IMR-90 (cell line): Measurements from ENCODE around the gene ISM1. TPM values are rescaled to one million over a fixed set of nuclear protein-coding genes. Genes with fewer than 3 reads are reported as not detected.

Source experiments
- ATAC-seq: fragments of 200-7000 bp; cut with Tn5 transposase; 2 replicates; pipeline ENCODE4 v1.9.1; 2020; ENCODE audit warnings: low read depth, mild to moderate bottlenecking, moderate library complexity
- BruUV-seq: library from RNA; stranded (reverse); fragments of 400-500 nt; replicated peaks from 2 replicates; lab custom pipeline; 2021; lab: Mats Ljungman, UMichigan
- CTCF ChIA-PET: fragments of 300-600 bp; formaldehyde crosslinking; extraction: SDS; loops from one replicate; lab custom pipeline; 2021; ENCODE audit warnings: antibody characterized with exemption; lab: Yijun Ruan, JAX
- POLR2A ChIA-PET: fragments of 300-600 bp; sonication (Branson Sonifier 250); formaldehyde crosslinking; loops from one replicate; lab custom pipeline; 2022; ENCODE audit warnings: antibody characterized with exemption; ENCODE audit not compliant: unreplicated experiment; lab: Charles Lee
- DNase-seq: peaks from one replicate; pipeline ENCODE4 v3.0.0; 2013
- H2AFZ ChIP-seq: replicated peaks from 2 replicates; pipeline ENCODE3; 2013; ENCODE audit warnings: low read length, mild to moderate bottlenecking; ENCODE audit not compliant: poor library complexity
- H2AK5ac ChIP-seq: 2 replicates; pipeline ENCODE4 v1.6.1; 2013; ENCODE audit warnings: low read depth, low read length, inconsistent platforms
- H2AK9ac ChIP-seq: replicated peaks from 2 replicates; pipeline ENCODE3; 2013; ENCODE audit warnings: mild to moderate bottlenecking, low read depth, low read length, moderate library complexity; ENCODE audit not compliant: poor library complexity
- H2BK120ac ChIP-seq: 2 replicates; pipeline ENCODE4 v1.6.1; 2013; ENCODE audit warnings: low read depth, low read length, inconsistent platforms
- H2BK15ac ChIP-seq: 3 replicates; pipeline ENCODE4 v1.6.1; 2013; ENCODE audit warnings: low read depth, low read length, inconsistent platforms
- H2BK20ac ChIP-seq: 2 replicates; pipeline ENCODE4 v1.6.1; 2013; ENCODE audit warnings: low read depth, mild to moderate bottlenecking, inconsistent platforms, low read length, moderate library complexity
- H2BK5ac ChIP-seq: 2 replicates; pipeline ENCODE4 v1.6.1; 2013; ENCODE audit warnings: mild to moderate bottlenecking, low read depth, low read length, inconsistent platforms; ENCODE audit not compliant: poor library complexity, severe bottlenecking
- H3K14ac ChIP-seq: replicated peaks from 2 replicates; pipeline ENCODE4 v1.6.1; 2013; ENCODE audit warnings: low read depth, low read length, inconsistent platforms
- H3K18ac ChIP-seq: 2 replicates; pipeline ENCODE4 v1.6.1; 2013; ENCODE audit warnings: low read depth, low read length, control low read depth
- H3K23ac ChIP-seq: 2 replicates; pipeline ENCODE4 v1.6.1; 2013; ENCODE audit warnings: low read depth, low read length, inconsistent platforms
- H3K27ac ChIP-seq: 2 replicates; pipeline ENCODE4 v1.5.1; 2013; ENCODE audit warnings: mild to moderate bottlenecking, control low read depth, low read length; ENCODE audit not compliant: insufficient read depth
- H3K27me3 ChIP-seq: 2 replicates; pipeline ENCODE4 v1.6.1; 2013; ENCODE audit warnings: low read length; ENCODE audit not compliant: control insufficient read depth, insufficient read depth
- H3K36me3 ChIP-seq: 2 replicates; pipeline ENCODE4 v1.6.1; 2013; ENCODE audit warnings: low read length, mixed read lengths; ENCODE audit not compliant: control insufficient read depth, insufficient read depth
- H3K4ac ChIP-seq: 2 replicates; pipeline ENCODE4 v1.6.1; 2013; ENCODE audit warnings: low read depth, low read length, inconsistent platforms
- H3K4me1 ChIP-seq: 2 replicates; pipeline ENCODE4 v1.6.1; 2013; ENCODE audit warnings: low read length, mixed read lengths; ENCODE audit not compliant: control insufficient read depth, insufficient read depth
- H3K4me2 ChIP-seq: 2 replicates; pipeline ENCODE4 v1.6.1; 2013; ENCODE audit warnings: low read depth, mild to moderate bottlenecking, control low read depth, low read length, moderate library complexity
- H3K4me3 ChIP-seq: 2 replicates; pipeline ENCODE4 v1.5.1; 2013; ENCODE audit warnings: low read depth, mild to moderate bottlenecking, control low read depth, low read length, moderate library complexity; ENCODE audit not compliant: insufficient read depth
- H3K56ac ChIP-seq: 2 replicates; pipeline ENCODE4 v1.6.1; 2013; ENCODE audit warnings: low read length, inconsistent platforms; ENCODE audit not compliant: insufficient read depth; ENCODE audit errors: extremely low read depth
- H3K79me1 ChIP-seq, 2 experiments: 2 replicates each; pipeline ENCODE4 v1.6.1; 2013; ENCODE audit warnings: low read length in 2 of 2, inconsistent platforms in 1 of 2, low read depth in 1 of 2
- H3K9ac ChIP-seq: 2 replicates; pipeline ENCODE4 v1.6.1; 2013; ENCODE audit warnings: low read depth, low read length, control low read depth
- H3K9me1 ChIP-seq: 2 replicates; pipeline ENCODE4 v1.6.1; 2013; ENCODE audit warnings: low read length, inconsistent platforms; ENCODE audit not compliant: insufficient read depth
- H3K9me3 ChIP-seq: 2 replicates; pipeline ENCODE4 v1.6.1; 2013; ENCODE audit warnings: low read length; ENCODE audit not compliant: control insufficient read depth, insufficient read depth
- H4K20me1 ChIP-seq: 2 replicates; pipeline ENCODE4 v1.6.1; 2013; ENCODE audit warnings: low read length, inconsistent platforms; ENCODE audit not compliant: insufficient read depth
- H4K5ac ChIP-seq: 2 replicates; pipeline ENCODE4 v1.6.1; 2013; ENCODE audit warnings: mild to moderate bottlenecking, low read depth, low read length, control low read depth
- H4K8ac ChIP-seq, 2 experiments: 2 replicates each; pipeline ENCODE4 v1.6.1; 2013; ENCODE audit warnings: low read depth in 2 of 2, low read length in 2 of 2, control low read depth in 1 of 2, inconsistent platforms in 1 of 2
- H4K91ac ChIP-seq: 2 replicates; pipeline ENCODE4 v1.6.1; 2013; ENCODE audit warnings: low read depth, low read length, inconsistent platforms; ENCODE audit not compliant: insufficient read depth
- BHLHE40 ChIP-seq: fragments of 150-350 bp; IDR thresholded peaks from 2 replicates; pipeline ENCODE4 v1.6.1; 2016; ENCODE audit warnings: mild to moderate bottlenecking, low read depth, low read length
- MAZ ChIP-seq: IDR thresholded peaks from 2 replicates; pipeline ENCODE4 v1.6.1; 2012; ENCODE audit warnings: low read depth, mild to moderate bottlenecking, low read length, improper control_type of control experiment, moderate library complexity, borderline replicate concordance
- MXI1 ChIP-seq: IDR thresholded peaks from 2 replicates; pipeline ENCODE4 v1.6.1; 2012; ENCODE audit warnings: low read depth, mild to moderate bottlenecking, low read length, moderate library complexity, borderline replicate concordance
- NFE2L2 ChIP-seq: fragments of 150-350 bp; IDR thresholded peaks from 2 replicates; pipeline ENCODE4 v1.6.1; 2016; ENCODE audit warnings: low read depth, mild to moderate bottlenecking, low read length
- POLR2A ChIP-seq: IDR thresholded peaks from 2 replicates; pipeline ENCODE4 v1.6.1; 2012; ENCODE audit warnings: mild to moderate bottlenecking, low read depth, low read length
- RAD21 ChIP-seq: IDR thresholded peaks from 2 replicates; pipeline ENCODE4 v1.6.1; 2012; ENCODE audit warnings: low read length, improper control_type of control experiment
- RFX5 ChIP-seq: IDR thresholded peaks from 2 replicates; pipeline ENCODE4 v1.8.0; 2012; ENCODE audit warnings: low read depth, mild to moderate bottlenecking, low read length, moderate library complexity
- WGBS, 2 experiments: methylation state at CpG; one replicate each; pipeline versions ENCODE4 v1.1.5 to v1.1.7; 2013; ENCODE audit warnings: missing lambda C conversion rate in 2 of 2; ENCODE audit not compliant: insufficient read length in 1 of 2; ENCODE audit errors: extremely low coverage in 2 of 2; 5-methylcytosine and 5-hydroxymethylcytosine counted together
- dilution Hi-C: fragments of 300-500 bp; cut with HindIII; formaldehyde crosslinking; loops from one replicate; pipeline ENCODE4 v1.14.3; 2018; ENCODE audit warnings: low sequenced_read_pairs; ENCODE audit not compliant: unreplicated experiment
- in situ Hi-C: fragments of 300-500 bp; cut with MboI; formaldehyde crosslinking; loops from 3 replicates; pipeline ENCODE4 v1.14.3; 2019; ENCODE audit warnings: low sequenced_read_pairs, inconsistent platforms, mixed read lengths
- intact Hi-C: fragments of 100-400 bp; cut with micrococcal nuclease; formaldehyde crosslinking; loops from 2 replicates; pipeline ENCODE4 v1.10.0; 2022
- polyA plus RNA-seq, 3 experiments: library from polyadenylated mRNA; depleted of rRNA; stranded (reverse); fragments of >200 nt; gene quantifications; 2 replicates each; pipeline ENCODE4 v1.2.3, GENCODE V29; 2012; ENCODE audit warnings: low replicate concordance in 1 of 3
- total RNA-seq: library from RNA; depleted of rRNA; stranded (reverse); fragments of >200 nt; gene quantifications from 2 replicates; pipeline ENCODE4 v1.2.3, GENCODE V29; 2012
- TF ChIP-seq, protein P1 (sequence below): conservative IDR thresholded peaks from 2 replicates; pipeline ENCODE4 v1.5.1; 2012; ENCODE audit warnings: mild to moderate bottlenecking, low read depth, low read length, improper control_type of control experiment
- TF ChIP-seq, protein P2 (sequence below): fragments of 150-350 bp; IDR thresholded peaks from 2 replicates; pipeline ENCODE4 v1.6.1; 2016; ENCODE audit warnings: low read depth, mild to moderate bottlenecking, low read length, moderate library complexity, borderline replicate concordance

The ISM1 gene
- total and polyA plus RNA-seq, 2 of the 4 experiments (the other 2 are of a cell fraction) = not detected

DNA sequence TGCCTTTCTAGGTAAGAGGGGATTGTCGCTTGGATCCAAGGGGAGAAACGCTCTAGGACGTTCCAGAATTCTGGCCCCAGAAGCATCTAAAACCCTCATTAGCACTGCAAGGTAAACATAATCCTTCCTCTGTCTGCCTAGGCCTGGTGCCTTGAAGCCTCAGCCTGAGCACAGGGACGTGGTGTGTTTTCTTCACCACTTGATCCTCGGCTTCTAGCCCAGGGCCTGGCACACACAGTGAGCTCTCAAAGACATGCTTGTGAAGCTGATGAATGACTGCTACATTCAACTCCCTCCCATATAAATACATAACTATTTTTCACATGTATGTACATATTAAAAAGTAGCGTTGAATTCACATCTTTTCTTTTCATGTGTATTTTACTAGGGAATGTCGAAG is 100.3 kb downstream of the ISM1 start:
- in situ Hi-C loops (loop anchor here (10.0 kb wide), 2 partner anchors 233 to 443 kb away; no protein-coding TSS in a partner anchor), intact Hi-C loops (no loop called here)

More for the DNA sequence above, 100.3 kb downstream of the ISM1 start:
- H3K9ac ChIP-seq = no peak overlapping the region
- CTCF ChIA-PET = interaction anchor here (0.6 to 0.7 kb wide), 3 partner anchors 30 to 1841 kb away, joined by 3 to 4 read pairs (median 3); no protein-coding TSS in a partner anchor
- no peak overlapping the region for H3K4ac ChIP-seq
- H4K5ac ChIP-seq = no peak overlapping the region
- no peak overlapping the region for H2AK9ac ChIP-seq
- no peak overlapping the region for H4K91ac ChIP-seq
- BruUV-seq = no TSS peak
- H3K4me3 ChIP-seq = no peak overlapping the region
- H3K4me2 ChIP-seq = no peak overlapping the region
- WGBS, 2 experiments = no CpG with 5 or more reads among the region's 7 CpGs
- no peak overlapping the region for H3K27ac ChIP-seq
- H2BK120ac ChIP-seq = no peak overlapping the region
- dilution Hi-C loops = no loop called here
- no peak overlapping the region for H2BK5ac ChIP-seq
- DNase-seq = no peak
- H3K14ac ChIP-seq = no peak overlapping the region
- H3K18ac ChIP-seq = no peak overlapping the region
- no peaks in the 10 kb centered on the region for H3K36me3 ChIP-seq
- H4K20me1 ChIP-seq = no peaks in the 10 kb centered on the region
- no peak overlapping the region for H3K23ac ChIP-seq
- no peak overlapping the region for H2BK15ac ChIP-seq
- no peaks in the 10 kb centered on the region for H3K79me1 ChIP-seq
- H2AK5ac ChIP-seq = no peak overlapping the region
- peaks cover 10% of the 10 kb centered on the region for H3K27me3 ChIP-seq
- no peaks in the 10 kb centered on the region for H3K9me1 ChIP-seq
- ATAC-seq = no peak
- no peak overlapping the region for H4K8ac ChIP-seq
- no peak overlapping the region for H2BK20ac ChIP-seq
- H3K4me1 ChIP-seq = no peaks in the 10 kb centered on the region
- TF ChIP-seq RFX5 (no peak), NFE2L2 (no peak), RAD21 (no peak), BHLHE40 (no peak), MXI1 (no peak), MAZ (no peak), POLR2A (no peak)
- TF ChIP-seq, protein P1, sequence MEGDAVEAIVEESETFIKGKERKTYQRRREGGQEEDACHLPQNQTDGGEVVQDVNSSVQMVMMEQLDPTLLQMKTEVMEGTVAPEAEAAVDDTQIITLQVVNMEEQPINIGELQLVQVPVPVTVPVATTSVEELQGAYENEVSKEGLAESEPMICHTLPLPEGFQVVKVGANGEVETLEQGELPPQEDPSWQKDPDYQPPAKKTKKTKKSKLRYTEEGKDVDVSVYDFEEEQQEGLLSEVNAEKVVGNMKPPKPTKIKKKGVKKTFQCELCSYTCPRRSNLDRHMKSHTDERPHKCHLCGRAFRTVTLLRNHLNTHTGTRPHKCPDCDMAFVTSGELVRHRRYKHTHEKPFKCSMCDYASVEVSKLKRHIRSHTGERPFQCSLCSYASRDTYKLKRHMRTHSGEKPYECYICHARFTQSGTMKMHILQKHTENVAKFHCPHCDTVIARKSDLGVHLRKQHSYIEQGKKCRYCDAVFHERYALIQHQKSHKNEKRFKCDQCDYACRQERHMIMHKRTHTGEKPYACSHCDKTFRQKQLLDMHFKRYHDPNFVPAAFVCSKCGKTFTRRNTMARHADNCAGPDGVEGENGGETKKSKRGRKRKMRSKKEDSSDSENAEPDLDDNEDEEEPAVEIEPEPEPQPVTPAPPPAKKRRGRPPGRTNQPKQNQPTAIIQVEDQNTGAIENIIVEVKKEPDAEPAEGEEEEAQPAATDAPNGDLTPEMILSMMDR = no peak
- TF ChIP-seq, protein P2, sequence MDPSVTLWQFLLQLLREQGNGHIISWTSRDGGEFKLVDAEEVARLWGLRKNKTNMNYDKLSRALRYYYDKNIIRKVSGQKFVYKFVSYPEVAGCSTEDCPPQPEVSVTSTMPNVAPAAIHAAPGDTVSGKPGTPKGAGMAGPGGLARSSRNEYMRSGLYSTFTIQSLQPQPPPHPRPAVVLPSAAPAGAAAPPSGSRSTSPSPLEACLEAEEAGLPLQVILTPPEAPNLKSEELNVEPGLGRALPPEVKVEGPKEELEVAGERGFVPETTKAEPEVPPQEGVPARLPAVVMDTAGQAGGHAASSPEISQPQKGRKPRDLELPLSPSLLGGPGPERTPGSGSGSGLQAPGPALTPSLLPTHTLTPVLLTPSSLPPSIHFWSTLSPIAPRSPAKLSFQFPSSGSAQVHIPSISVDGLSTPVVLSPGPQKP = no peak
- POLR2A ChIA-PET = no interaction called here
- H2AFZ ChIP-seq = no peak overlapping the region
- H3K9me3 ChIP-seq = no peaks in the 10 kb centered on the region
- H3K56ac ChIP-seq = no peak overlapping the region
